ENCODE results near the gene UCK2.

The UCK2 gene

GRCh38 chr1:165930961-165931360 is 103.5 kb downstream of the UCK2 start:
- no peak for DNase-seq (ENCODE audit: low read depth)
- no peak overlapping the region for H3K4me3 ChIP-seq (ENCODE audit: control insufficient read depth, low read depth, low read length)
- no peak for TF ChIP-seq CTCF (conservative IDR thresholded peaks at IDR 0.05; ENCODE audit: control insufficient read depth, insufficient read depth, low read depth, low read length)

GRCh38 chr1:165933446-165934170 is 106.2 kb downstream of the UCK2 start:
- no peak overlapping the region for H3K4me3 ChIP-seq (ENCODE audit: control insufficient read depth, low read depth, low read length)
- no peak for TF ChIP-seq CTCF (conservative IDR thresholded peaks at IDR 0.05; ENCODE audit: control insufficient read depth, insufficient read depth, low read depth, low read length)
- DNase-seq (ENCODE audit: low read depth): no peak

GRCh38 chr1:165936542-165936941 is 109.1 kb downstream of the UCK2 start:
- DNase-seq (ENCODE audit: low read depth): peak; percentile 14
- H3K4me3 ChIP-seq (ENCODE audit: control insufficient read depth, low read depth, low read length): no peak overlapping the region
- no peak for TF ChIP-seq CTCF (conservative IDR thresholded peaks at IDR 0.05; ENCODE audit: control insufficient read depth, insufficient read depth, low read depth, low read length)

- no peak for DNase-seq (ENCODE audit: low read depth)
- H3K4me3 ChIP-seq (ENCODE audit: control insufficient read depth, low read depth, low read length): no peak overlapping the region
- no peak for TF ChIP-seq CTCF (conservative IDR thresholded peaks at IDR 0.05; ENCODE audit: control insufficient read depth, insufficient read depth, low read depth, low read length)
Observed at GRCh38 chr1:165937829-165938228, 110.4 kb downstream of the UCK2 start.

GRCh38 chr1:165938844-165939243 is 111.4 kb downstream of the UCK2 start:
- no peak overlapping the region for H3K4me3 ChIP-seq (ENCODE audit: control insufficient read depth, low read depth, low read length)
- no peak for DNase-seq (ENCODE audit: low read depth)
- no peak for TF ChIP-seq CTCF (conservative IDR thresholded peaks at IDR 0.05; ENCODE audit: control insufficient read depth, insufficient read depth, low read depth, low read length)

GRCh38 chr1:165941531-165941930 is 114.1 kb downstream of the UCK2 start:
- TF ChIP-seq CTCF (conservative IDR thresholded peaks at IDR 0.05; ENCODE audit: control insufficient read depth, insufficient read depth, low read depth, low read length): no peak
- H3K4me3 ChIP-seq (ENCODE audit: control insufficient read depth, low read depth, low read length): no peak overlapping the region

More at GRCh38 chr1:165941531-165941930, 114.1 kb downstream of the UCK2 start:
- no peak for DNase-seq (ENCODE audit: low read depth)

All from fibroblast of mammary gland (primary cell).